Gastroesophageal sphincter (tissue), 4 donors: ENCODE data around the gene RNF126. TPM values are rescaled to one million over a fixed set of nuclear protein-coding genes. Genes with fewer than 3 reads are reported as not detected.
"Not testable (repeated sequence)": the region's sequence is repeated elsewhere in the genome, so short reads cannot be mapped to it uniquely, and the experiment has no call there.

Source experiments
- ATAC-seq: fragments of 150-250 bp; one replicate; pipeline ENCODE4 v1.9.1; 2016; ENCODE audit warnings: mild to moderate bottlenecking, moderate library complexity
- H3K27ac ChIP-seq, 4 donors: fragments of 200-600 bp; sonication (generic) in 3 of 4; 1 replicate in 3 of 4; 2 replicates in 1 of 4; pipeline ENCODE4 v1.5.1; 2016 to 2019
- H3K27me3 ChIP-seq: fragments of 200-600 bp; sonication (generic); one replicate; pipeline ENCODE4 v1.5.1; 2019
- H3K36me3 ChIP-seq, 2 donors: fragments of 200-600 bp; sonication (generic); one replicate each; pipeline ENCODE4 v1.5.1; 2019; ENCODE audit warnings: control low read depth in 1 of 2
- H3K4me1 ChIP-seq, 3 donors: fragments of 200-600 bp; sonication (generic); 1 replicate in 2 of 3; 2 replicates in 1 of 3; pipeline ENCODE4 v1.5.1; 2016 to 2019; ENCODE audit warnings: control low read depth in 2 of 3
- H3K4me3 ChIP-seq, 2 donors: fragments of 200-600 bp; sonication (generic); one replicate each; pipeline ENCODE4 v1.5.1; 2019; ENCODE audit warnings: mild to moderate bottlenecking in 1 of 2, moderate library complexity in 1 of 2
- H3K9me3 ChIP-seq, 3 donors: fragments of 200-600 bp; sonication (generic); one replicate each; pipeline ENCODE4 v1.5.1; 2017 to 2019; ENCODE audit warnings: control low read depth in 2 of 3
- CTCF ChIP-seq, 4 experiments: fragments of 200-600 bp in 2 of 4; fragments of 450-650 bp in 2 of 4; sonication (generic) in 1 of 4; IDR thresholded peaks; one replicate each; pipeline ENCODE4 v1.5.1; 2017 to 2019; ENCODE audit warnings: antibody characterized with exemption in 4 of 4, mild to moderate bottlenecking in 2 of 4, moderate library complexity in 2 of 4
- EP300 ChIP-seq: sonication (generic); formaldehyde crosslinking; IDR thresholded peaks from one replicate; pipeline ENCODE4 v1.6.1; 2017; ENCODE audit warnings: antibody characterized with exemption, mild to moderate bottlenecking
- POLR2A ChIP-seq, 2 donors: fragments of 450-650 bp; IDR thresholded peaks; one replicate each; pipeline ENCODE4 v1.6.1; 2017; ENCODE audit warnings: antibody characterized with exemption in 2 of 2, mild to moderate bottlenecking in 2 of 2, moderate library complexity in 1 of 2
- POLR2AphosphoS5 ChIP-seq: sonication (generic); formaldehyde crosslinking; IDR thresholded peaks from one replicate; pipeline ENCODE4 v1.6.1; 2017; ENCODE audit warnings: antibody characterized with exemption
- WGBS, 2 donors: methylation state at CpG; one replicate each; pipeline ENCODE4 v1.1.5; 2018; ENCODE audit warnings: low coverage in 1 of 2; 5-methylcytosine and 5-hydroxymethylcytosine counted together
- total RNA-seq, 4 donors: library from RNA; depleted of rRNA; stranded (reverse); fragments of >200 nt; gene quantifications; one replicate each; pipeline ENCODE4 v1.1.0, GENCODE V29; 2016

RNF126 gene
- total RNA-seq, 4 donors from 2014 or later = 47.7 to 57.9 (median 52.0) TPM

GRCh38 chr19:633068-633785, 29.8 kb downstream of the RNF126 start, which contains the start of gene POLRMT:
Gene POLRMT, minus strand, starts transcription at chr19:633537. Its CDS starts 25 bp downstream, at chr19:633512.
- H3K27ac ChIP-seq = peak within 1 kb of the TSS in 3 of 4 donors; percentile 77 to 81 (median 80)
- H3K4me3 ChIP-seq = peak within 1 kb of the TSS; percentile 73 to 90
- WGBS, 2 donors = 0 to 2% methylated on average over 10 to 16 of the region's 67 CpGs
- no peaks in the 10 kb centered on the region for H3K9me3 ChIP-seq
- H3K27me3 ChIP-seq = no peaks in the 10 kb centered on the region
- peak; percentile 98 for ATAC-seq
- TF ChIP-seq POLR2A (IDR thresholded peaks at IDR 0.05) (peak in 1 of 2 donors; percentile 60), POLR2AphosphoS5 (peak; percentile 70), EP300 (no peak), CTCF (IDR thresholded peaks at IDR 0.05) (peak in 2 of 4 experiments; percentile 35 to 55)
- peaks cover 3 to 56% (median 18%) of the 10 kb centered on the region in 3 donors for H3K4me1 ChIP-seq
- peaks cover 0 to 31% of the 10 kb centered on the region in 2 donors for H3K36me3 ChIP-seq

DNA sequence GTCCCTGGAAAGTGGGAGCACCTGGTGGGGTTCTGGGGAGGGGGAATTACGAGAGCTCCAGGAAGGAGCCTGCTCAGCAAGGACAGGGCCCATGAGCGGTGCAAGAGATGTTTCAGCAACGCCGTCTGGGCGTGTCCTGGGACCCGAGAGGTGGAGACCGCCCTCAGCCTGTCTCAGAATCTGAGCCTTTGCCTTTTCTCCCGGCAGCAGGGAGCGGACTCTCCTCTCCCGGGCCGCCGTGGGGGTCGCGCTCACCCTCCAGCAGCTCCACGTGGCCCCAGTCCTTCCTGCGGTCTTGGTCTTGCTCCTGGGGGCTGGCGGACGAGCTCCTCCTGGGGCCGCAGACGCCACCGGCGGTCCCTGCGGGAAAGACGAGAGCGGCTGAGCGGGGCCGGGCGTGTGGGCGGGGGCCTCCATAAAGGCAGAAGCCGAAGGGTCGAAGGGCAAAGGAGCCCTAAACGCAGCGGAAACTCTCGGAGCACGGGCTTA, 30.4 kb downstream of the RNF126 start:
- WGBS, 2 donors = 6% methylated on average over 3 of the region's 35 CpGs; no CpG with 5 or more reads in 1 of the 2 donors
- peaks cover 0 to 37% of the 10 kb centered on the region in 2 donors for H3K36me3 ChIP-seq
- H3K4me3 ChIP-seq = peak overlapping the region; percentile 73 to 90
- peak; percentile 20 for ATAC-seq
- H3K4me1 ChIP-seq = peaks cover 3 to 56% (median 18%) of the 10 kb centered on the region in 3 donors
- TF ChIP-seq CTCF (IDR thresholded peaks at IDR 0.05) (no peak), EP300 (no peak), POLR2AphosphoS5 (no peak), POLR2A (IDR thresholded peaks at IDR 0.05) (no peak)
- no peaks in the 10 kb centered on the region for H3K9me3 ChIP-seq
- peak overlapping the region in 3 of 4 donors; percentile 77 to 81 (median 80) for H3K27ac ChIP-seq
- H3K27me3 ChIP-seq = no peaks in the 10 kb centered on the region

DNA sequence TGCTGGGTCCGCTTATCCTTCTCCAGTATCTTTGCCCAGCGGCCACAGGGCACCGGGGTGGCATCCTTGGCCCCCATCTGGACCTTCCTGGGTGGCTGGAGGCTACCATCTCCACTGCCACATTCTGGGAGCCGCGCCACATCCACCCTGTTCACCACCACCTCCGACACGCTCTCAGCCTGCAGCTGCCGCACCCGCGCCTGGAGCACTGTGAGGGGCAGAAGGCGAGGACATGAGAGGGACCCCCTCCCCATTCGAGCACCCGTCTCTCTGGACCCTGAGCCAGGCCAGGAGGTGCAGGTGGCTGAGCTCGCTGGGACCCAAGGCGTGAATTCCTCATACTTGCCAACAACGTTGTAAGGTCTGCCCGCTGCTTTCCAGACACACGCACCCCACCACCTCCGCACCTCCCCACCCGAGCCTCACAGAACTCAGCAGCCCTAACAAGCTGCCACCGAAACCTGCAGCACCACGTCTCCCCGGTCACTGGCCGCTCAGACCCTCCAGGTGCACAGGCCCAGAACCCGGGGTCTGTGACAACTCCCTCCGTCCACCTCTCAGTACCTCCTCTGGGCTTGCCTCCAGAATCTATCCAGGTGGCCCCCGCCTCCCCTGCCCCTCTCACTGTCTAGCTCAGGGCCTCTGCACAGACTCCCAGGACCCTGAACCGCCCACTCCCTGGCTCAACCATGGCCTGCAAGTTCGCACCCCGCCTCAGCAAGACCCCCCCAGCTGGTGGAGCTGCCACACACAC, 32.9 kb downstream of the RNF126 start:
- H3K27me3 ChIP-seq = no peaks in the 10 kb centered on the region
- H3K27ac ChIP-seq = no peak overlapping the region
- 85 to 89% methylated on average over 3 to 13 of the region's 30 CpGs for WGBS, 2 donors
- TF ChIP-seq POLR2A (IDR thresholded peaks at IDR 0.05) = no peak
- peaks cover 3 to 56% (median 18%) of the 10 kb centered on the region in 3 donors for H3K4me1 ChIP-seq
- H3K36me3 ChIP-seq = peaks cover 0 to 54% of the 10 kb centered on the region in 2 donors
- no peak for ATAC-seq
- no peak overlapping the region for H3K4me3 ChIP-seq
- H3K9me3 ChIP-seq = no peaks in the 10 kb centered on the region

GRCh38 chr19:629515-629914, 33.5 kb downstream of the RNF126 start:
- not testable (repeated sequence) for H3K4me3 ChIP-seq, H3K9me3 ChIP-seq, H3K27me3 ChIP-seq, H3K27ac ChIP-seq, ATAC-seq
- WGBS, 2 donors = 94% methylated on average over 4 of the region's 25 CpGs; no CpG with 5 or more reads in 1 of the 2 donors
- Histone ChIP-seq H3K4me1 (peaks cover 3 to 50% (median 14%) of the 10 kb centered on the region in 3 donors), H3K36me3 (peaks cover 0 to 61% of the 10 kb centered on the region in 2 donors)

- WGBS, 2 donors = 66 to 93% methylated on average over 5 to 8 of the region's 19 CpGs
- Histone ChIP-seq H3K4me1 (peaks cover 0 to 42% (median 9%) of the 10 kb centered on the region in 3 donors), H3K9me3 (no peaks in the 10 kb centered on the region), H3K27me3 (no peaks in the 10 kb centered on the region), H3K4me3 (no peak overlapping the region), H3K36me3 (peaks cover 0 to 74% of the 10 kb centered on the region in 2 donors), H3K27ac (no peak overlapping the region)
- TF ChIP-seq POLR2A (IDR thresholded peaks at IDR 0.05) (no peak), CTCF (IDR thresholded peaks at IDR 0.05) (peak in 1 of 4 experiments; percentile 21)
- ATAC-seq = no peak
These were observed 34.8 kb downstream of the RNF126 start for GRCh38 chr19:628168-628567.

DNA sequence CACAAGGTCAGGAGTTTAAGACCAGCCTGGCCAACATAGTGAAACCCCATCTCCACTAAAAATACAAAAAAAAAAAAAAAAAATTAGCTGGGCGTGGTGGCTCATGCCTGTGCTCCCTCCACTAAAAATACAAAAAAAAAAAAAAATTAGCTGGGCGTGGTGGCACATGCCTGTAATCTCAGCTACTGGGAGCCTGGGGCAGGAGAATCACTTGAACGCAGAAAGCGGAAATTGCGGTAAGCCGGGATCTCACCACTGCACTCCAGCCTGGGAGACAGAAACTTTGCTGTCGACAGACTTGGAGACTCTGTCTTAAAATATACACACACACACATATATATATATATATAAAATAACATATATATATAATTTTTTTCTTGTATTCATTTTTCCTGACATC, 36.4 kb downstream of the RNF126 start:
- H3K27me3 ChIP-seq, H3K4me3 ChIP-seq, H3K27ac ChIP-seq, H3K9me3 ChIP-seq, ATAC-seq: not testable (repeated sequence)
- Histone ChIP-seq H3K36me3 (peaks cover 0 to 87% of the 10 kb centered on the region in 2 donors), H3K4me1 (peaks cover 0 to 26% (median 0%) of the 10 kb centered on the region in 3 donors)
- WGBS, 2 donors = 92% methylated on average over 5 to 6 of the region's 7 CpGs
